SW480 (cell line): Measurements from ENCODE around the gene OSBPL1A.

ENCODE experiments used
- DNase-seq: peaks from one replicate; pipeline ENCODE4 v3.0.0-alpha.2; 2016; ENCODE audit warnings: low spot score

OSBPL1A gene

DNA sequence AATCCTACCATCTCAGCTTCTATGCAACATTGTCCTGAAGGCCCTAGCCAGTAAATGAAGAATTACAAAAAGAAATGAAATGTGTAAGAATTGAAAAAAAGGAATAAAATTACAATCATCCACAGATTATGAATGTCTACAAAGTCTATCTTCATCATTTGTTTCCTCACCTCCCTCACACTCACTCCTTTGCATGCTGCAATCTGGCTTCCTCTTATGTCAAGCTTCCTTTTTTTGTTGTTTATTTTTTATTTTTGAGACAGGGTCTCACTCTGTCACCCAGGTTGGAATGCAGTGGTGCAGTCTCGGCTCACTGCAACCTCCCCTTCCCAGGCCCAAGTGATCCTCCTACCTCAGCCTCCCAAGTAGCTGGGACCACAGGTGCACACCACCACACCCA is 129.7 kb downstream of the OSBPL1A start:
- no peak for DNase-seq

DNA sequence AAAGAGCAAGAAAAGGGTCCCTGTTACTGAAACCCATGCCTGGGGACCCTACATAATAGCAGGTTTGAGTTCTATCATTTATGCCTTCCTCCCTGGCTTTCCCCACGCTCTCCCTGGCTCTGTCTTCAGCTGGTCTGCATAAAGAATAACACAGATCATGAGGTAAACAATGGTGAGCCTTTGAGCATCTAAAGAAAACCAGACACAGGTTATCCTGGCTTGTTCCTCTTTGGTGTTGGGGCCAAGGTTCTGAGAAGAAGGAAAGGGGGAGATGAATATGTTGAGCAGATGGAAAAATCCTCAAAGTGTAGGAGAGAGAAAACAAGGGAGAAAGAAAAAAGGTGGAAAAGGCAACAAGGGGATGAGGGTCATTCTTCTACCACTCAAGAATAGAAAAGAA is 131.5 kb downstream of the OSBPL1A start:
- DNase-seq: no peak

DNA sequence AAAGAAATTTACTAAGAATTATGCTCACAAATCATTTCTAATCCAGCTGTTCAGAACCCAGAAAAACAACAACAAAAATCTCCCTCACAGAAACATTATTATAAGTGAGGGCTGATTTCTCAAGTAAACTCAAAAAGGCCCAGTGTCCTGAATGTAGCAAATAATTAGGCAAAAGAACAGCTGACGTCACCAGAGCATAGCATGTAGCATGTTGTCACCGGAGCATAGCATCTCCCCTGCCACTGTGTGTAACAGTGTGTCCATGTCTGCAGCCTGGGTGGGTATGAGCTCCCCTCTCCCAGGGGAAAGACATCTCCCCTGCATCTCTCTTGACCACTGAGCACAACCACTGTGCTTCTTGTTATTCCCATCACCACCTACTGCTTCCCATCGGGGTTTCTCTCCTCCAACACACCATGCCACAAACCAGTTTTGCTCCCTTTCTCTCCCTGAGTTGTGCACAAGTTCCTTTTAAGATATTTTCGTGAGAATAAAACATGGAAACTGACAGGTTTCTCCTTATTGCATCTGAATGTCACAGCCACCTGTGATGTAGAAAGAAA is 132.0 kb downstream of the OSBPL1A start:
- no peak for DNase-seq

DNA sequence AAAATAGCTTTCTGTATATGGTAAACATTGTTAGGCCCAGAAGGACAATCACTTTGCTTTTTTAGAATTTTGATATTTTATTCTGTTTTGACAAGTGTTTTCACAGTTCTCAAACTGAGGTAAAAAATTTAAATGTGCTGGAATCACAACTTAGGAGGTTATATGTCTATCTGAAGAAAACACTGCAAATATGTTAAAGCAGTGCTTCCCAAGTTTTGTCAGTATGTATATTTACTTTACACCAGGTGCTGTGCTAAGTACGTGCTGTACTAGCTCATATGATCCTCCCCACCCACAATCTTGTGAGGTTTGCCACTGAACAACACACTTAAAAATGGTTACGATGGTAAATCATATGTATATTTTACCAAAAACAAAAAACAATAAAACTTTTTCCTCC is 134.6 kb downstream of the OSBPL1A start:
- no peak for DNase-seq

DNA sequence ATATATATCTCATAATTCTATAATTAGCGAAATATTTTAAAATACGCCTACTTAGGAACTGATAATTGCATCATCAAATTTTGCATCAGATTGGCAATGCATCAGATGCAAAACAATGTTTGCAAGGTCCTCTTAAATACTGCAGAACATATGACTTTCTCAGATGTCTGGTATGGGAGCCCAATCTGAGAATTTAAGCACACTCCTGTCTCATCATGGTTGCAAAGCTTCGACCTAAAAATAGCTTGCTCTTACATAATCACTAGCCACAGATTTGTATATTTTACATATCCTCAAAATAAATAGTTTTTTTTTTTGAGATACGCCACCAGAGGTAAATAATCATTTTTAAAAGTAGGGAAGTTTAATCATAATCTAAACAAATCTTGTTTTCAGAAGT is 135.5 kb downstream of the OSBPL1A start:
- DNase-seq: no peak

DNA sequence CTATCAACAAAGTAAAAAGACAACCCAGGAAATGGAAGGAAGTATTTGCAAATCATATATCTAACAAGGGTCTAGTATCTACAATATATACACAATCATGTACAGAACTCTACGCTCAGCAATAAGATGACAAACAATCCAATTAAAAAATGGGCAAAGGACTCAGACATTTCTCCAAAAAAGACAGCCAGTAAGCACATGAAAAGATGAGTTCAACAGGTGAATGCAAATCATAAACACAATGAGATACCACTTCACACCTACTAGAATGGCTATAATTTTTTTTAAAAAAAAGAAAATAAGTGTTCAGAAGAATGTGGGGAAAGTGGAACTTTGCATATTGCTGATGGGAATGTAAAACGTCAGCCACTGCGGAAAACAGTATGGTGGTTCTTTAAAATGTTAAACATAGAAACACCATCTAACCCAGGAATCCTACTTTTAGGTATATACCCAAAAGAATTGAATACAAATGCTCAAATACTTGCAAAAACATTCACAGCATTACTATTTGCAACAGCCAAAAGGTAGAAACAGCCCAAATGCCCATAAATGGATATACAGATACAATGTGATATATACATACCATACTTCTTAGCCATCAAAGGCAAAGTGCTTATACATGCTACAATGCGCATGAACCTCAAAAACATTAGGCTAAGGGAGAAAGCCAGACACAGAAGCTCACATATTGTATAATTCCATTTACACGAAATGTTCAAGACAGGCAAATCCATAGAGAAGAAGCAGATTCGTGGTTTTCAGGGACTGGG is 137.6 kb downstream of the OSBPL1A start:
- no peak for DNase-seq

DNA sequence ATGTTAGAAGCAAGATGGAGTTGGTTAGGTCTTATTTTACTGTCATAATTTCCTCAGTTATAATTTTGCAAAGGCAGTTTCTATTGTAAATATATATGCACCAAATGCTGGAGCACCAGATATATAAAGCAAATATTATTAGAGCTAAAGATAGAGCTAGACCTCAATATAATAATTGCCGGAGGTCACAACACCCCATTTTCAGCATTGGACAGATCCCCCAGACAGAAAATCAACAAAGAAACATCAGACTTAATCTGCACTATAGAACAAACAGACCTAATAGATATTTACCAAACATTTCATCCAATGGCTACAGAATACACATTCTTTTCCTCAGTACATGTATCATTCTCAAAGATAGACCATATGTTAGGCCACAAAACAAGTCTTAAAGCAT is 143.6 kb downstream of the OSBPL1A start:
- DNase-seq: no peak

DNA sequence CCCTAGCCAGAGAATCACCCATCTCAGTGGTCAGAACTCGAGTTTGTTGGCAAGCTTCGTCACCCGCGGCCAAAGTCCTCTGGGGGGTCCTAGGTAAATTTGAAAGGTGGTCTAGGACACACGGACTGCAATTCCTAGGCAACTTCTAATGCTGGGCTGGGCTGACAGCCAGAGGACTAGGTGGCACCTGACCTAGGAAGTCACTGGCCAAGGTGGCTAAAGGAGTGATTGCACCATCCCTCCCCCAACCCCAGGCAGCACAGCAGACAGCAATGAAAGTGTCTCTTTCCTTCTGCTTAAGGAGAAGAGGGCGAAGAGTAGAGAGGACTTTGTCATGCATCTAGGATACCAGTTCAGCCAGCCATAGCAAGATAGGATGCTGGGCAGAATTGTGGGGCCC is 147.9 kb downstream of the OSBPL1A start:
- no peak for DNase-seq

DNA sequence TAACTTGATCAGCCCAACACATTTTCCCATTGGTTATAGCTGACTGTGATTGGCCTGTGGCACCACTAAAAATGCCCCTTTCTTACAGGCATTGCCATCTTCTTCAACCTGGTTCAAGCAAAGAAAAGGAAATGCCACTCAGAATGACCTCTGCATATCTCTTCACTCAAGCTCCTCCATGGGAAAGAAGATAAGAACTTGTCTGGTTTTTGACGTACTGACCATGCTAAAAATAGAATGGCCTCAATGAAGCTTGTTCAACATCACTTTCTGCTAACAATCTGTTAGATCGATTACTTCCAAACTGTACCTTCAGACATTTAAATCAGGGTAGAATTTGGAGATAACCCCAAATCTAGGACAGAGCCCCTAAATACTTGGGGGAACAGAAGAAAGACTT is 149.3 kb downstream of the OSBPL1A start:
- DNase-seq: no peak

DNA sequence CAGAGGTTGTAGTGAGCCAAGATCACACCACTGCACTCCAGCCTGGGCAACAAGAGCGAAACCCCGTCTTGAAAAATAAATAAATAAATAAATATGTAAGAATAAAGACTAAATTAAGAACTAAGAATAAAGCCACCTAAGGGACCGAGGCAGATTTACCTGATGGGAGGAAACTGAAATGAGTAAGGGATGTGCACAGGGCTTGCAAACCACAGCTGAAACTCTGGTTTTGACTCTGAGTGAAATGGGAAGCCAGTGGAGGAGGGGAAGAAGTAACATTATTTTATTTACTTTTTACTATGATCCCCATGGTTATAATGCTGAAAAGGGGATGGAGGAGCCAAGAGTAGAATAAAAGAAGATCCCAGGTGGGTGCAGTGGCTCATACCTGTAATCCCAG is 151.5 kb downstream of the OSBPL1A start:
- no peak for DNase-seq

DNA sequence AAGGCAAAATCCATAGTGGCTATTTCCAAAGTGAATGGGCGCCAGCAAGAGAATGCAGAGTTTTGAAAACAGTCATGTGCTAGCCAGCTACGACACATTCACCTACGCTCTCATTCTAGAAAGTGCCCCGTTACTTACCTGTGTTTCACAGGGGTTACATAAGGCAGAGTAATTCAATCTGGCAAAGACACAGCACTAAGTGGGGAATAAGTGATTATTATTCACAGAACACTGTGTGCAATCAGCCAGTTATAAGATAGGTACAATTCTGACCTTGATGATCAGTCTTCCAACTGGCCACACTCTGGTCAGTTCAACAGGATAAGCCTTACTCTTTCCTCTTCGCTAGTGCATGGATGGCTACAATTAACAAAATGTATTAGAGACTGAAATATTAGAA is 152.9 kb downstream of the OSBPL1A start:
- DNase-seq: no peak

DNA sequence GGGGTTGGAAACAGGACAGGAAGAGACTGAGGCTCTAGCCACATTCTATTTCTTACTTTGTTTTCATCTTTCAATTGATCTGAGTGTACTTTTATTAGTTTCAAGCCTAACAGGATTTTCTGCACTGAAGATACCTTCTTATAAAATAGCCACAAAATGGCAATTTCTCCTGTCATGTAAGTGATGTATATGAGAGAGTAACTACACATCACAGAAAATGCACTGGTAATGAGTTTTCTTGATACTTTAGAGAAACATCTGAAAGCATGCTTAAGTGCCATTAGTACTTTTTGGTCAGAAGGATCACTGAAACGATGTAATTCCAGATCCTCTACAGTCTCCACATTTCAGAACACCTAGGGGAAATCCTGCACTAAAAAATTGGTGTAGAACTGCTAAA is 153.9 kb downstream of the OSBPL1A start:
- no peak for DNase-seq

DNA sequence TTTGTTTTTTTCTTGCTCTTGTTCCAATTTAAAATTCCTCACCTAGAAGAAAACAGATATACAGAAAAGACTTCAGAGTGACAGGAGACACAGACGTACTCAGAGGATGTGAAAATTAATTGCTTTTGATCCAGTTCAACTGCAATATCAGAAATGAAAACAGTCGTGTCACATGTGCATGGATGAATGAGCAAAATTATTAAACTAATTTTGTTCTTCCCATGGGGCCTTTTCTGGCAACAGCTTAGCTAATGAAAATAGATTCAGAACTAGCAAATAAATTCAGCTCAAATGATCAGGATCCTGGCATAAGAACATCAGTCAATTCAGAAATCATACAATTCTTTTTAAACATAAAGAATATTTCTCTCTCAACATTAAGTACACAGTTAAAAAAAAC is 158.3 kb downstream of the OSBPL1A start:
- DNase-seq: no peak

DNA sequence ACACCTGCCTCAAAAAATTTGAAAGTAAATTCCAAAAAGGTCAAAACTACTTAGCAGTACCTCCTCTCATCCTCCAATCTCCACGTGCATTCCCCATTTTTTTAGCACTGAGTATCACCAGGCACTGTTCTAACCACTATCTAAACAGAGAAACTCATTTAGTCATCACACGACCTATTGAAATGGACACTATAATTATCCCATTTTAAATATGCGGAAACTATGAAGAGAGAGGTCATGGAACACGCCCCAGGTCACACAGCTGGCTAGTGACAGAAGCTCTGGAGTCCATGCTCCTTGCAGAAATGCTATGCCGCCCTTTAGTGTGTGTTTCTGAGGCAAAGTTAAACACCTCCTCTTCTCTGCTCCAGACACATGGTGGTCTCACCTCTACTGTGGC is 159.2 kb downstream of the OSBPL1A start:
- DNase-seq: no peak

DNA sequence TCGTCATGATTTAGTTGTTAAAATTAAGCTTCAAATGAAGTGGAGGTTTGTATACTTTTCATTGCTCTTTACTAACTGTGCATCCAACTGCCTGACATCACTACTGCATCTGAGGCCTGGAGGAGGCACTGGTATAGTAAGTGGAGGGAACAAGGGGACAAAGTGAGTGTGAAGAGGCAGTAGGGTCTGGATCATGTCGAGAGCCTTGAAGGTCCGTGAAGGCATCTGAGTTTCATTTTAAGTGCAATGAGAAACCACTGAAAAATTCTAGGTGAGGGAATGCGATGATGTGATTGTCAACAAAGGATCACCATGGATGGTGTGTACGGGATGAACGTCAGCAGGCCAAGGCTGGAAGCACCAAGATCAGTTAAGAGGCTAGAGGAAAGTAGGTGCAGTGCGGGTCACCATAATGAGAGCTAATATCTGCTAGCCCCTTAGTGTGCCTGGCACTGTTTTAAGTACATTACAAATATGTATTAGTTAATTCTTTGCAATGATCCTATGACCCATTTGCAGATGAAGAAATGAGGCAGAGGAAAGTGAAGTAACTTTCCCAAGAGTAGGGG is 162.7 kb downstream of the OSBPL1A start:
- DNase-seq: no peak

DNA sequence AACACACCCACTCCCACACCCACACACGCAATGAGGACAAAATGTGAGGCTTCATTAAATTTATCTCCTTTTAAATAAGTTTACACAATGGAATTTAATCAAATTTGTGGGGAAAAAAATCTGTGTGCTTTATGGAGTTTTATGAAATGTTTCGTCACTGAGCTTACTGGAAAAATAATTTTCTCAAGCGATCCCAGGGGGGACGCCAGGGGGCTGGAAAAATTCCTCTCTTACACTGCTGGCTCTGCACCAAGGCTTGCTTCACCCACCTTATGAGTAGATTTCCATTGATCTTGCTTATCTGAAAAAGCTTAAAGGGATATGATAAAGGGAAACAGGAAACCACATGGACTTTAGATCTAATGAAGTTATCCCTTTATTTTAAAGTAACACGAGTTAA is 163.3 kb downstream of the OSBPL1A start:
- DNase-seq: no peak

DNA sequence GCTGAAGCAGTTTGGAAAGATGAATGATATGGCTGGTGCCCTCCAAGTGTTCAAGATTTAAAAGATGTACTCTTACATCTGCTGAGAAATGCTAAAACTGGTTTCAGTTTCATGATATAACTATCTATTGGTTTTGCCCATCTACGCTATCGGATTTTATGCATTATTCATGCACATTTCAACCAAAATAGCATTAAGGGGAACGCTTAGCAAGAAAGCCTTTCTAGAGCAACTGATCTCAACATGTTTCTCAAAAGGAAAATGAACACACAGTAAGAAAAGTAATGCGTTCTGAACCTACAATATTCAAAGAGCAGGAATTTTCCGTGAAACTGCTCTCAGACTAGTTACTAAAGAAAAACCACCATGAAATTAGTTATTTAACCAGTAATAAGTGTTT is 164.8 kb downstream of the OSBPL1A start:
- DNase-seq: no peak

DNA sequence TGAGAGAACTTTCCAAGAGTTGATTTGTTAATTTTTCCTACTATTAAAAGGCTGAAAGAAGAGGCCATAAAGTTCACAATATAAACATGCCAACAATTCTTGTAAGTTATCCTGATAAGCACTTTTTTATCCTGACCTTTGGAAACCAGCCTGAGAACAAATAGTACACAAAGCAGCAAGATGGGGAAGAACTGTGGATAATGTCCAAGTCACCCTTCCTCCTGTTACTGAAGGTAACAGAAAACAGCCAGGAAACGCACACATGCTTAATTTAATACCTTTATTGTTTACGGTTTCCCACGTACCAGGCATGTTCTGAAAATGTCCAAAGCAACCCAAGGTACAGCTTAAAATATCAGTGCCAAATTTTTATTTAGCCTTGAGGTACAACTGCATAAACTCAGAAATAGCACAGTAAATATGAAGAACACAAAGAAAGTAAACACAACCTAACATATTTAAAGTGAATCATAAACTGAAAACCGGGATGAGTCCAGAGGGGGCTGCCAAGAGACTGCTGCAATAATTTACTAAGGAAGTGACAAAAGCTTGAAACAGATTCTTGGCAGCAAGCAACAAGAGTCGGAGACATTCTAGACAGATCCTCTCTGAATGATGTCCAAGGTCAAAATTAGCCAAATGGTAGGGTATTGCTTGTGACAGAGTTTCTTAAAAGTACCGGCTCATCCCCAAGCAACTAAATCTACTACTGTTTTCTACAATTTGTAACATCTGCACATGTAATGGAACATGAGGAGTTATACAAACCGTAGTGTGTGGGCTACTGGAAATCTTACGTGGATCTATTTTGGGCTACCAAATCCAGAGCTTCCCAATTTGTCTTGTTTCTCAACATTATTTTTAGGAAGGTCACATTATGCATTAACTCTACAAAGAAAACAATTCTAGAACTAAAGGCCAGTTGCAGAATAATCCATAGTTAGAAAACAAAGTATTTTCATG is 165.6 kb downstream of the OSBPL1A start:
- no peak for DNase-seq

DNA sequence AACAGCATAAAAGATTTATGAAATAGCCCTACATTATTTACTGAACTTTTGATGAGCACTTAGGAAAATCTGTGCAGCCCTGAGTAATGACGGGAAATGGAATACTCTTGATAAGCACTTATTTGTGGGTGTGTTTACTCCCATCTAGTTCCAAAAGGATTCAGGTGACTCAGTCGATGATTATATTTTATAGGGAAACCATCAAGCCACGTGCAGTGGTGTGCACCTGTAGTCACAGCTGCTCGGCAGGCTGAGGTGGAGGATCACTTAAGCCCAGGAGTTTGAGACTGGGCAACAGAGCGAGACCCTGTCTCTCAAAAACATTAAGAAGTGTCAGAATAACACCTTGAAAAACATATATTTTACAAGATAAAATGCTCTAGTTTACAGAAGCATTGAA is 166.9 kb downstream of the OSBPL1A start:
- no peak for DNase-seq

DNA sequence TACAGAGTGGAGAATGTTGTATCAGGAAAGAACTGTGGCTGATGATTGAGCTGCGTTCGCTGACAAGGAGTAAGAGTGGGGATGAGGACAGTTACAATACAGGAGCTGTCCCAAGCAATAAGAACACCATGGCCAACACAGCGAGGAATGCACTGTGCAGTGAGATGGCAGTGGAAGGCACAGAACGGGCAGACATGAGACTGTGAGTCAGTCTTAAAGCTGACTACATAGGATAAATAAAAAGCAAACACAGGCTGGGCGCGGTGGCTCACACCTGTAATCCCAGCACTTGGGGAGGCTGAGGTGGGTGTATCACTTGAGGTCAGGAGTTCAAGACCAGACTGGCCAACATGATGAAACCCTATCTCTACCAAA is 169.0 kb downstream of the OSBPL1A start:
- DNase-seq: peak; percentile 11

DNA sequence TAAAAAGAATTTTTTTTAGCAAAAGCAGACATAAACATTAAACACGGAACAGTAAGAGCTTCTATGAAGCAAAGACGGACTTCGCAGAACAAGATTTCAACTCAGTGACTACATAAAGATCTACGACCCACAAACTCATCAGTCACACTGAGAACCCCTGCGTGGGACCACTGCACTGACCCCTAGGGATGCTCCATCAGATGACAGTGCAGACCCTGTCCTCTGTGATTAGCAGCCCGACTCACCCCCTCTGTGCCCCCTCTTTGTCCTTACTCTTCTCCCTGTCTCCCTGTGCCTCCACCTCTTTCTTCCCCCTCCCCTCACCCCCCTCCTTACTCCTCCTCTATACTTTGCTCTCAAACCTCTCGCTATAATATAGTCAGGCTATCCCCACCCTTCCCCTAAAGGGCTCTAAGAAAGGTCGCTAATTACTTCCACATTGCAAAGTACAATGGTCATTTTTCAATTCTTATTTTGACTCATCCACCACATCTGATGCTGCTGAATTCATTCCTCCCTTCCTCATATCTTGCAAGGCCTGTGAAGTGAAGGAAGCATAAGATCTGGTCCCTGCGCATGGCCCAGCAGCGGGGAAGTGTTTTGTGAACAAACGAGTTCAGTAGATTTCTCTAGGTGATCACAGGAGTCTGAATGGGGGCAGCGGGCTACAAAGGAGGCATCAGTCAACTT is 169.5 kb downstream of the OSBPL1A start:
- DNase-seq: peak; percentile 38

DNA sequence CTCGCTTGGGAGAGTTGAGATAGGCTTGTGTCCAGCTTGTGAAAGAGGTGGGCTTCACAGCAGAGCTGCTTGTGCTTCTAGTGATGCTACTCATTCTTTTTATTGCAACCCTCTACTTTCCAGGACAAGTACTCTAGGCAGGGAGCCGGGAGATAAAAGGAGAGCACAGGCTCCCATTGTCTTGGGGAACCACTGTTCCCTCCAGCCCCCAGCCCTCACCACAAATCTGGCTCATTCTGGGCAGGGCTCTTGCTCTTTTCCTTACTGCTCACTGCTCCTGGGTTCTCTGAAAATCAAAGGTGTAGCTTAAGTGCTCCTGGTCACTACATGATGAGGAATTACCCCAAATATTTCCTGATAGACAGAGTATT is 177.3 kb downstream of the OSBPL1A start:
- DNase-seq: no peak
